ENCODE results near the gene HLA-DQA1. TPM values are rescaled to one million over a fixed set of nuclear protein-coding genes. Genes with fewer than 3 reads are reported as not detected.

Gene HLA-DQA1
- total and polyA plus RNA-seq, 10 of the 15 experiments (the other 5 are each of a cell fraction or from before 2014, with no cell fraction given), result 289 to 1,769 (median 460) TPM

GRCh38 chr6:32680055-32680454, 42.8 kb downstream of the HLA-DQA1 start:
- Histone ChIP-seq H3K9ac (ENCODE audit: control insufficient read depth, insufficient read depth, low read length) (no peak overlapping the region), H3K4me3 (no peak overlapping the region), H3K79me2 (ENCODE audit: control insufficient read depth, insufficient read depth, low read length) (no peaks in the 10 kb centered on the region), H2AFZ (ENCODE audit: control insufficient read depth, low read depth, low read length) (no peak overlapping the region), H4K20me1 (ENCODE audit: control insufficient read depth, insufficient read depth) (no peaks in the 10 kb centered on the region), H3K9me3 (replicated peaks; ENCODE audit: control insufficient read depth, insufficient read depth, low read length) (peaks cover 5% of the 10 kb centered on the region; the same call in 2 of the 3 replicates), H3K36me3 (ENCODE audit: control insufficient read depth in 2 of 2, insufficient read depth in 2 of 2, low read length in 1 of 2) (no peaks in the 10 kb centered on the region), H3K4me2 (ENCODE audit: control insufficient read depth, insufficient read depth) (no peak overlapping the region), H3K27ac (ENCODE audit: control insufficient read depth, insufficient read depth) (no peak overlapping the region), H3K27me3 (replicated peaks in 1 of 2; ENCODE audit: control insufficient read depth in 2 of 2, insufficient read depth in 2 of 2, low read length in 1 of 2) (no peaks in the 10 kb centered on the region), H3K4me1 (ENCODE audit: control insufficient read depth, insufficient read depth, low read length) (peaks cover 9% of the 10 kb centered on the region; the same call in 1 of the 2 replicates)
- no peak for DNase-seq (ENCODE audit: low read depth, low spot score)
- no peak for FAIRE-seq
- ChIA-PET CTCF (no interaction called here), POLR2A (interaction anchor here (0.6 to 0.9 kb wide), 2 partner anchors 12 to 225 kb away, joined by 3 read pairs; no protein-coding TSS in a partner anchor), SMC1A (ENCODE audit: uncharacterized antibody, unreplicated experiment) (interaction anchor here (0.9 kb wide), 1 partner anchor 59 kb away, joined by 3 read pairs; no protein-coding TSS in a partner anchor), RAD21 (ENCODE audit: unreplicated experiment) (interaction anchor here (0.8 kb wide), 1 partner anchor 11 kb away, joined by 3 read pairs; no protein-coding TSS in a partner anchor)
- ATAC-seq, result peak; percentile 22; the same call in 2 of the 3 replicates
- 60% methylated on average over 1 of the region's 1 CpG for WGBS (ENCODE audit: insufficient coverage, insufficient replicate concordance, low lambda C conversion rate, missing lambda C conversion rate)
- in situ Hi-C loops (cut with MboI) (no loop called here), intact Hi-C loops (cut with micrococcal nuclease; ENCODE audit: unreplicated experiment) (no loop called here)
- no TSS peak for BruUV-seq (replicated peaks)
- TF ChIP-seq CREM (IDR thresholded peaks at IDR 0.05; ENCODE audit: low read depth) (no peak), REST (IDR thresholded peaks at IDR 0.05; ENCODE audit: low read depth, low read length) (no peak), JUNB (IDR thresholded peaks at IDR 0.05) (no peak), SUZ12 (IDR thresholded peaks at IDR 0.05; ENCODE audit: unreplicated experiment) (no peak), PRDM15 (CRISPR knock-in tag; IDR thresholded peaks at IDR 0.05) (no peak), ZBTB40 (IDR thresholded peaks at IDR 0.05; ENCODE audit: borderline replicate concordance) (no peak), GATAD2B (conservative IDR thresholded peaks at IDR 0.05; ENCODE audit: low read depth) (no peak)
- TF ChIP-seq, protein P1, sequence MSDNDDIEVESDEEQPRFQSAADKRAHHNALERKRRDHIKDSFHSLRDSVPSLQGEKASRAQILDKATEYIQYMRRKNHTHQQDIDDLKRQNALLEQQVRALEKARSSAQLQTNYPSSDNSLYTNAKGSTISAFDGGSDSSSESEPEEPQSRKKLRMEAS (IDR thresholded peaks at IDR 0.05; ENCODE audit: low read depth, low read length), result no peak
